Loucy (cell line): ENCODE data around the gene COL5A1.

Experiments used
- EZH2phosphoT487 ChIP-seq: fragments of 200-600 bp; IDR thresholded peaks from 2 replicates; pipeline ENCODE4 v1.6.1; 2018; ENCODE audit warnings: antibody characterized with exemption, mild to moderate bottlenecking, moderate library complexity, borderline replicate concordance
- TF ChIP-seq, protein P1 (sequence below): fragments of 200-600 bp; sonication (generic); conservative IDR thresholded peaks from 2 replicates; pipeline ENCODE4 v1.5.1; 2014; ENCODE audit warnings: mild to moderate bottlenecking, antibody characterized with exemption, low read length

DNA sequence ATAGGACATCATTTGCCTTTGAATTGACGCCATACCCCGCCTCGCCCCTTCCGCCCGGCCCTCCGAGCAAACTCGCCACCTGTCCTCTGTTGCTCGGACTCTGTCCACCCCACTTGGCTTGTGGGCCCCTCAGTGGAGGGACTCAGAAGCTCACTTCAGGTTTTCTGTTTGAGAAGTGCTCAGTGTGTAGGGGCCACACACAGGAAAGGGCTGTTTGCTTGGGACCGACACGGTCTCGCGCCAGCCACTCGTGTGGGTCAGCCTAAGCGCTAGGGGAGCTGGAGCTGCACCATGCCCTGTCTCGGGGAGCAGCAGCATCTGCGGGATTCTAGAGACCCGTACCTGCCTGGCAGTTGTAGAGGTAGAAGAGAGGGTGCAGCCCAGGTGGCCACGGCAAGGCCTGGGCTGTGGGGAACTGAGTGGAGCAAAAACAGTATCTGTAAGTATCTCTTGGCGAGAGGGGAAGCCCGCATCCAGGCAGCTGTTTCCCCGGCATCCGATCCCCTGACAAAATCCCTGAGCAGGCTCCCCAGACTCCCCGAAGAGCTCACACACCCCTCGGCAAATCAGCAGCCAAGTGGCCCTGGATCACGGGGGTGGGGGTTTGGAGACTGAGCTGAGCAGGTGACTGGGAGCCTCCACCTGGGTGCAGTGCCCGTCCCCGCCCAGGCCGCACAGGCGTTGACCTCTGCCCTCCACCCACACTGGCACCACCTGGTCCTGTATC, 52.2 kb downstream of the COL5A1 start:
- TF ChIP-seq, protein P1, sequence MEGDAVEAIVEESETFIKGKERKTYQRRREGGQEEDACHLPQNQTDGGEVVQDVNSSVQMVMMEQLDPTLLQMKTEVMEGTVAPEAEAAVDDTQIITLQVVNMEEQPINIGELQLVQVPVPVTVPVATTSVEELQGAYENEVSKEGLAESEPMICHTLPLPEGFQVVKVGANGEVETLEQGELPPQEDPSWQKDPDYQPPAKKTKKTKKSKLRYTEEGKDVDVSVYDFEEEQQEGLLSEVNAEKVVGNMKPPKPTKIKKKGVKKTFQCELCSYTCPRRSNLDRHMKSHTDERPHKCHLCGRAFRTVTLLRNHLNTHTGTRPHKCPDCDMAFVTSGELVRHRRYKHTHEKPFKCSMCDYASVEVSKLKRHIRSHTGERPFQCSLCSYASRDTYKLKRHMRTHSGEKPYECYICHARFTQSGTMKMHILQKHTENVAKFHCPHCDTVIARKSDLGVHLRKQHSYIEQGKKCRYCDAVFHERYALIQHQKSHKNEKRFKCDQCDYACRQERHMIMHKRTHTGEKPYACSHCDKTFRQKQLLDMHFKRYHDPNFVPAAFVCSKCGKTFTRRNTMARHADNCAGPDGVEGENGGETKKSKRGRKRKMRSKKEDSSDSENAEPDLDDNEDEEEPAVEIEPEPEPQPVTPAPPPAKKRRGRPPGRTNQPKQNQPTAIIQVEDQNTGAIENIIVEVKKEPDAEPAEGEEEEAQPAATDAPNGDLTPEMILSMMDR = no peak
- no peak for TF ChIP-seq EZH2phosphoT487
